Stimulated activated CD4-positive, alpha-beta T cell treated with anti-CD3 and anti-CD28 coated beads, Interleukin-1b, Interleukin-23, amount 100 ng/mL, for 1 hour (primary cell): ENCODE measurements around the gene NPHP4.

ENCODE experiments used
- DNase-seq, 2 donors: peaks; one replicate each; pipeline ENCODE4 v3.0.0-alpha.2; 2020; ENCODE audit warnings: low read depth in 2 of 2

NPHP4 gene

GRCh38 chr1:5877683-5878530 lies 114.3 kb downstream of the NPHP4 start:
- no peak for DNase-seq

DNA sequence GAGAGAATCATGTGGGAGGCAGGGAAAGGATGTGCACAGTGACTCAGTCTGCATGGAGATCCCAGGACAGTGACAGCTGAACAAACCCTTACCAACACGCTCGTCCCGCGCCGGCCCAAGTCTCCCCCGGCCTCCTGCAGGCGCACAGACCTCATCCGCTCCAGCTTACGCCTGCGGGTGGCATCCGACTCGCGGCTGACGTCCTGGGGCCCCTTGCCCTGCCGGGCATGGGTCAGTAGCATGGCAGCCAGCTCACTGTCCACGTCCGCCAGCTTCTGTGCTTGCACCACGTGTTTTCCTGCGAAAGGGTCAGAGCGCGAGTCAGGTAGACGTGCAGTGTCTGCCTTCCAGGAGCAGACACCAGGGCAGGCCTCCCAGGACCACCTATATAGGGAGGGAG lies 115.2 kb downstream of the NPHP4 start:
- no peak for DNase-seq

- DNase-seq = no peak
These were observed 116.1 kb downstream of the NPHP4 start for GRCh38 chr1:5876094-5876650.

GRCh38 chr1:5875345-5875910 lies 116.8 kb downstream of the NPHP4 start:
- no peak for DNase-seq

GRCh38 chr1:5874416-5875110 lies 117.7 kb downstream of the NPHP4 start:
- no peak for DNase-seq

DNA sequence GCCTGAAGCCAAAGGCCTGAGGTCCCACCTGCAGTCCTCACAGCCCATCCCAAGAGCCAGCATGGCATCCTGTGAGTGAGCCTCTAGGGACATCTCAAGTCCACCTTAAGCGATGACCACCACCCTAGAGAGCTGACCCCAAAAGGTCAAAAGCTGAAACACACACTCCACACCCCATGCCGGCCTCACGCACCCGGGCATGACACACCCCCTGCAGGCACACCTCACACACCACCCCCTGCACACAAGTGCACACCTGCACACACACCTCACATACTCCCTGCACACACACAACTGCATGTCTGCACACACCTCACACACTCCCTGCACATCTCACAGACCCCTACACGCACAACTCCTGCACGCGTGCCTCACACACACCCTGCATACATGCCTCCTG lies 118.7 kb downstream of the NPHP4 start:
- no peak for DNase-seq

DNA sequence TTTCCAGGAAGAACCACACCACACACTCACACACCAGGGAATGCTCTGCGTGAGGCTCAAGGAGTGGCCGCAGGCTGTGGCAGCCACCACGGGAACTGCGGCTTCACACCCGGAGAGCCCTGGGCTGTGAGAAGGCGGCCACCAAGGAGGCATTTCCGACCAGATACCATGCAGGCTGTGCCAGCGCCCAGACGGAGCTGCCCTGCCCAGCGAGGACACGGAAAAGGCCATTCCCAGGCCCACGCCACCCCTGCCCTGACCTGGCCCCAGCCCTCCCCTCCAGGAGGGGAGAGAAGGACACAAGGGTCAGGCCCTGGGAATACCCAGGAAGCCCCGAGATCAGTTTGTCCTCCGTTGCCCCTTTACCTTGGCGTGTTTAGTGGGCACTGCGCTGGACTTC lies 119.3 kb downstream of the NPHP4 start:
- DNase-seq = no peak

DNA sequence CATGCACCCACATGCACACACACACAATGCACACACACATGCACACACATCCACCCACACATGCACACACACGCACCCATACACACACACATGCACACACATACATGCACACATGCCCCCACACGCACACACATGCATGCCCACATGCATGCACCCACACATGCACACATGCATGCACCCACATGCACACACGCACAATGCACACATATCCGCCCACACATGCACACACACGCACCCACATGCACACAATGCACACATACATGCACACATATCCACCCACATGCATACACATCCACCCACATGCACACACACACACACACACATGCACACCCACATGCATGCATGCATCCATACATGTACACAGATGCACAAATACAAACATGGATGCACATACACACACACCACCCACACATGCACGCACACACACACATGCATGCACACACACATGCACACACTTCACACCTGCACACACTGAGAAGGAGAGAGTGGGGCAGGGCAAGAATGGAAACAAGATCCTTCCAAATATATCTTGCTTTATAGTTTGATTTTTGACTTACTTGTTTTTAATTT lies 123.2 kb downstream of the NPHP4 start:
- DNase-seq = no peak

GRCh38 chr1:5865774-5866173 lies 126.5 kb downstream of the NPHP4 start:
- DNase-seq = no peak

DNA sequence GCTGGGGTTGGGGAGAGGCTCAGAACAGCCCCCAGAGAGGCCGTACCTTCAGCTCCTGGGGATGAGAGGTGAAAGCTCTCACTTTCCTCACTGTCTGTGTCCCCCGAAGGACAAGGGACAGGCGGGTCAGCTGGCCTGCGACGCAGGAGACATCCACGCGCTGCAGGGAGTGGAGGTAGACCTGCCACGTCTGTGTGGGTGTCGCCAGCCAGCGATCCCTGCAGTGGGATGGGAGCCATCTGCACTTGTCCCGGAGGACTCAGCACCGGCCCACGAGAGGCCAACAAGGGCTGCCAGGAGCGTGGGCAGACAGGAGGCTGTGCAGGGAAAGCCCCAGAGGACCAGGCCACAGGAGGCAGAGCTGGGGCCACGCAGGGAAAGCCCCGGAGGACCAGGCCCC lies 127.2 kb downstream of the NPHP4 start:
- DNase-seq = no peak

DNA sequence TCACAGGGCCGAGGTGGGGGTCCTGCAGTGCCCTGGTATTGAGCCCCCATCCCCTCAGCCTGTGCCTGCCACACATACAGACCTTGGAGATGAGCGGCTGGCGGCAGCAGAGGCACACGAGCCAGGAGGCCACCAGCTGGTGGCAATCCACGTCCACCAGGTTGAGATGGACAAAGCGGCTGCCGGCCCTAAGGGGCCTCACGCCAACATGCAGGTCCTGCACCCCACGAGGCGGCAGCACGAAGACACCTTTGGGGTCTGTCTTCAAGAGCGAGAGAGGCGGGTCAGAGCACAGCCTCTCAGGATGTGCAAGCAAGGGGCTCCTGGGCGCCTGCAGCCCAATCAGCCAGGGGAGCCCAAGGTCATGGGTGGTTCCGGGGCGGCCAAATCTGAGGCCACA lies 128.0 kb downstream of the NPHP4 start:
- DNase-seq = no peak

- DNase-seq = no peak
These were observed 129.0 kb downstream of the NPHP4 start for GRCh38 chr1:5863238-5863637.

DNA sequence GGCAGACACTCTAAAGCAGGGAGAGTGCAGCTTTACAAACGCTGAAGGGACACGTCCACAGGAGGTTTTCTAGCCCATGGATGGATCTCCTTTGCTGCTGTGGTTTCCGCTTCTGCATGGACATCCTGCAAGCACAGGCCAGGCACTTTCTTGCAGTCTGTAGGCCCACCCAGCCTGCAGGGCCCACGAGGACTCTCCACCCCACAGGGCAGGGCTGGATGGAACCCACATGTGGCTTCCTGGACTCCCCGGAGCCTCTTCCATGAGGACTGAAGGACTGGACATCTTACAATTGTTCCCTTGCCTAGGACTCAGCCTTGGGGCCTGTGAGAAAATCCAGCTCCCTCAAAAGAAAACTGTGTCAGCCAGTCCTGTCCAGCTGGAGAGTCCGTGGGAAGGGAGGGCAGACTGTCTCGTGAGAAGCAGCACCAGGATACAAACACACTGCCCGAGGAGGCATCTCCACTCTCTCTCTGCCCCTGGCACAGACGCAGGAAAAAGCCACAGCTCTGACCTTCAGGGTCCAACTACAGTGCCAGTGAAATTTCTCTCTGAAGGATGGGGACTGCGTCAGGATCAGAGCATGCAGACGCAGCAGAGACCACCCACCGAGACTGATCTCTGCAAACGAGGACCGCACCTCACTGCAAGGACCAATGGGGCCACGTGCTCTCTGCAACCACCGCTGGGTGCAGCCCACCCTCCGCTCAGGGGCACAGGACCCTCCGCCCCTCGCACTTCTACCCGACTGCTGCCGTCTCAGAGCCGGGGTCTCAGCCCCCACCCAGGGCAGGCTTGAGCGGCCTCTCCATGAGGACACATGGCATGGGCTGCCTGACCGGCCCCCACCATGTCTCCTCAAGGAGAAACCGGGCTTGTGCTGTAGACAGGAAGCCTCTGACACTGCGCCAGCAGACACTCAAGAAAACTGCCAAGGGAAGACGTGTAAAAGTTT lies 130.1 kb downstream of the NPHP4 start:
- no peak for DNase-seq

DNA sequence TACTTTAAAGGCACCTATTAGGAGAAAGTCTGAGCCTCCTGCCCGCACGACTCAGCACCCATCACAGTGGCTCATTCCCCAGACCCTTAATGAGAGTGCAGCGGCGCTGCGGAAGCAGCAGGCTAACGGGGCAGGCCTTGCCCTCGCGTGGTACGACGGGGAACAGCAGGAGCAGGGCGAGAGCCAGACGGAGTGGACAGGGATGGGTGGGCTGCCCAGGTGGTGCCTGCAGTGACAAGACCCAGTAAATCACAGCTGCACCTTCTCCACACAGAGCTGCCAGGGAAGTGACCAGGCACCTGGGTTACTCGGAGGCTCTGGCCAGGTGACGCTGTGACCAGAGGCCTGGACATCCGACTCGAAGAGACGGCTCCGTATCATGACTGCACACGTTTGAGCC lies 131.9 kb downstream of the NPHP4 start:
- no peak for DNase-seq

GRCh38 chr1:5859766-5860165 lies 132.5 kb downstream of the NPHP4 start:
- DNase-seq = no peak

GRCh38 chr1:5858844-5859407 lies 133.3 kb downstream of the NPHP4 start:
- no peak for DNase-seq

DNA sequence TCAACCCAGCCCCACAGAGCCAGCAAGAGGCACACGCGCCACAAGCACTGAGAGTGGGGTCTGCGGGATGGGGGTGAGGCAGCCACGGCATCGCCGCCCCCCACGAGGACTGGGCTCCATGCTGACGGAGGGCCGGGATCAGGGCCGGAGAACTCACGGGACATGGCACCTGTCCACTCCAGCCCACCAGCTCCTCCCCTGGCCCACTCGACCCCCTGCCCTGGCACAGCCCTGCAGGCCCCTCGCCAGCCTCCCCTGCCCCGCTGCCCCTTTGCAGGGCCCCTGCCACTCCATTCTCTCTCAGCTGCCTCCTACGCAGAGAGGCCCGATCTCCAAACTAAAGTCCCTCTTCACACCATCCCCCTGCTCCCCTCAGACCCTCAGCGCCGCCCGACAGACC lies 134.0 kb downstream of the NPHP4 start:
- no peak for DNase-seq

DNA sequence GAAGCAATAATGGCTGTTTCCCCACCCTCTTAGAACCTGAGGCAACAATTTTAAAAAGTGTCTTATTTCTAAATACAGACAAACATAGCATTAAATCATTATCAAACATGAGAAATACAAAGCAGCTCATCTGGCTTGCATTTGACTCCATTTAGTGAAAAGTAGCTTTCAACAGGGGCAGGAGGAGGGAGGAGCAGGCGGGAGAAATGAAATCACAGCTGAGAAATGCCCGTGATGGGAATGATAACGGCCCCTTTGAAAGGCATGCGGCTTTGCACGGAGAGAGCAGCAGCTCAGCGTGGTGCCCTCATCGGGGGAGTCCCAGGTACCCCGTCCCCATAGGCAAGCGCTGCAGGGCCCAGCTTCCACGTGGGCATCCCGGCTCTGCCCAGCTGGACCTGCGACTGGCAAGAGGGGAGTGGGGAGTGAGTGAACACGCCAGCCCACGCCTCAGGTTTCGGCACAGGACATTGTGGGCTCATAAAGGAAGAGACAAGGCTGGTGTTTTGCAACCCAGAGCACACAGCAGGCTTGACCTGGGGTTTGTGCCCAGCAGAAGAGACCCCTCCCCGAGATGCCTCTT lies 134.6 kb downstream of the NPHP4 start:
- DNase-seq = no peak

GRCh38 chr1:5857011-5857410 lies 135.2 kb downstream of the NPHP4 start:
- no peak for DNase-seq

GRCh38 chr1:5856246-5856815 lies 135.9 kb downstream of the NPHP4 start:
- no peak for DNase-seq
